Breast epithelium (tissue), 4 donors: ENCODE results near the gene VPS26A. TPM values are rescaled to one million over a fixed set of nuclear protein-coding genes. Genes with fewer than 3 reads are reported as not detected.

Experiments used
- DNase-seq, 2 donors: peaks; one replicate each; pipeline ENCODE4 v3.0.0-alpha.2; 2019; ENCODE audit warnings: low spot score in 2 of 2
- H3K27ac ChIP-seq, 2 donors: fragments of 200-600 bp; sonication (generic) in 1 of 2; one replicate each; pipeline ENCODE4 v1.5.1; 2016 to 2019; ENCODE audit warnings: mild to moderate bottlenecking in 1 of 2
- H3K27me3 ChIP-seq, 2 donors: fragments of 200-600 bp; sonication (generic) in 1 of 2; one replicate each; pipeline versions ENCODE4 v1.5.1 to v1.6.0; 2017 to 2019; ENCODE audit warnings: control low read depth in 1 of 2, mild to moderate bottlenecking in 1 of 2
- H3K36me3 ChIP-seq: fragments of 200-600 bp; one replicate; pipeline ENCODE4 v1.5.1; 2019
- H3K4me1 ChIP-seq, 2 donors: fragments of 200-600 bp; sonication (generic); one replicate each; pipeline ENCODE4 v1.5.1; 2016 to 2019; ENCODE audit warnings: control low read depth in 1 of 2
- H3K4me3 ChIP-seq, 3 donors: fragments of 200-600 bp; sonication (generic); 1 replicate in 2 of 3; 2 replicates in 1 of 3; pipeline ENCODE4 v1.5.1; 2016 to 2019; ENCODE audit warnings: mild to moderate bottlenecking in 3 of 3, moderate library complexity in 2 of 3
- H3K9me3 ChIP-seq, 2 donors: fragments of 200-600 bp; sonication (generic) in 1 of 2; one replicate each; pipeline ENCODE4 v1.5.1; 2016 to 2019; ENCODE audit warnings: control low read depth in 1 of 2
- POLR2A ChIP-seq: fragments of 450-650 bp; IDR thresholded peaks from one replicate; pipeline ENCODE4 v1.6.1; 2016; ENCODE audit warnings: antibody characterized with exemption, mild to moderate bottlenecking, moderate library complexity
- POLR2AphosphoS5 ChIP-seq, 3 donors: sonication (generic); formaldehyde crosslinking; IDR thresholded peaks; one replicate each; pipeline ENCODE4 v1.6.1; 2017; ENCODE audit warnings: antibody characterized with exemption in 3 of 3
- intact Hi-C: fragments of 100-400 bp; cut with DNase I; formaldehyde crosslinking; loops from one replicate; pipeline ENCODE4 v1.15.1; 2023; ENCODE audit warnings: low total_unique reads
- total RNA-seq, 3 donors: library from RNA; depleted of rRNA; stranded (reverse); fragments of >200 nt; gene quantifications; one replicate each; pipeline ENCODE4 v1.1.0, GENCODE V29; 2016
- TF ChIP-seq, protein P1 (sequence below), 3 donors: fragments of 450-650 bp; IDR thresholded peaks; one replicate each; pipeline ENCODE4 v1.5.1; 2016 to 2017; ENCODE audit warnings: antibody characterized with exemption in 3 of 3, mild to moderate bottlenecking in 3 of 3, moderate library complexity in 3 of 3

VPS26A gene
- total RNA-seq, 3 donors from 2014 or later, result 32.1 to 56.0 (median 40.8) TPM

DNA sequence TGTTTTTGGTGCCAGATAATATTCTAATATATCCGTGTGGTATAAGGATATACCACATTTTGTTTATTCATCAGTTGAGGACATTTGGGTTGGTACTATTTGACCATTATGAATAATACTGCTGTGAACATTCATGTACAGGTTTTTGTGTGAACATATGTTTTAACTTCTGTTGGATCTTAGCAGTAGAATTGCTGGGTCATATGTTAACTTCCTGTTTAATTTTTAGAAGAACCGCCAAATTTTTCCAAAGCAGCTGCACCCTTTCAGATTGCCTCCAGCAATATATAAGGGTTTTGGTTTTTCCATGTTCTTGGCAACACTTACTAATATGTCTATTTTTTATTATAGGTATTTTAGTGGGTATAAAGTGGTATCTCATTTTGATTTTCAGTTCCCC, 22.8 kb downstream of the VPS26A start:
- intact Hi-C loops, result no loop called here
- no peak for DNase-seq
- H3K27me3 ChIP-seq, result no peaks in the 10 kb centered on the region
- no peak overlapping the region for H3K27ac ChIP-seq
- TF ChIP-seq POLR2AphosphoS5 (IDR thresholded peaks at IDR 0.05) (no peak), POLR2A (no peak)
- TF ChIP-seq, protein P1, sequence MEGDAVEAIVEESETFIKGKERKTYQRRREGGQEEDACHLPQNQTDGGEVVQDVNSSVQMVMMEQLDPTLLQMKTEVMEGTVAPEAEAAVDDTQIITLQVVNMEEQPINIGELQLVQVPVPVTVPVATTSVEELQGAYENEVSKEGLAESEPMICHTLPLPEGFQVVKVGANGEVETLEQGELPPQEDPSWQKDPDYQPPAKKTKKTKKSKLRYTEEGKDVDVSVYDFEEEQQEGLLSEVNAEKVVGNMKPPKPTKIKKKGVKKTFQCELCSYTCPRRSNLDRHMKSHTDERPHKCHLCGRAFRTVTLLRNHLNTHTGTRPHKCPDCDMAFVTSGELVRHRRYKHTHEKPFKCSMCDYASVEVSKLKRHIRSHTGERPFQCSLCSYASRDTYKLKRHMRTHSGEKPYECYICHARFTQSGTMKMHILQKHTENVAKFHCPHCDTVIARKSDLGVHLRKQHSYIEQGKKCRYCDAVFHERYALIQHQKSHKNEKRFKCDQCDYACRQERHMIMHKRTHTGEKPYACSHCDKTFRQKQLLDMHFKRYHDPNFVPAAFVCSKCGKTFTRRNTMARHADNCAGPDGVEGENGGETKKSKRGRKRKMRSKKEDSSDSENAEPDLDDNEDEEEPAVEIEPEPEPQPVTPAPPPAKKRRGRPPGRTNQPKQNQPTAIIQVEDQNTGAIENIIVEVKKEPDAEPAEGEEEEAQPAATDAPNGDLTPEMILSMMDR (IDR thresholded peaks at IDR 0.05), result no peak
- H3K4me3 ChIP-seq, result no peak overlapping the region
- H3K36me3 ChIP-seq, result no peaks in the 10 kb centered on the region
- H3K9me3 ChIP-seq, result no peaks in the 10 kb centered on the region
- no peaks in the 10 kb centered on the region for H3K4me1 ChIP-seq

DNA sequence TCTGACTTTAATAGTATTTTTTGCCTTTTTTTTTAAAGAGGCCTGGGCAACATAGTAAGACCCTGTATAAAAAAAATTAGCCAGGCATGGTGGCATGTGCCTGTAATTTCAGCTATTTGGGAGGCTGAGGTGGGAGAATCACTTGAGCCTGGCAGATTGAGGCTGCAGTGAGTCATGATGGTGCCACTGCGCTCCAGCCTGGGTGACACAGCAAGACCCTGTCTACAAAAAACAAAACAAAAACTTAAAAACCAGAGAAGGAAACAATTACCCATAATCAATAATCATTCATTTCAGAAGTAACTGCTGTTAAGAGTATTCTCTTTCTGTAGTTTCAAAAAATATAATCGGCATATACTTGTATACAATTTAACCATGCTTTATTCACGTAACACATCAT, 28.0 kb downstream of the VPS26A start:
- DNase-seq, result no peak
- no peak overlapping the region for H3K27ac ChIP-seq
- no peaks in the 10 kb centered on the region for H3K4me1 ChIP-seq
- H3K27me3 ChIP-seq, result no peaks in the 10 kb centered on the region
- H3K9me3 ChIP-seq, result no peaks in the 10 kb centered on the region
- no peaks in the 10 kb centered on the region for H3K36me3 ChIP-seq
- no peak overlapping the region for H3K4me3 ChIP-seq
- intact Hi-C loops, result no loop called here
- TF ChIP-seq POLR2A, result no peak
- TF ChIP-seq, protein P1 (IDR thresholded peaks at IDR 0.05), result no peak
- no peak for TF ChIP-seq POLR2AphosphoS5 (IDR thresholded peaks at IDR 0.05)

DNA sequence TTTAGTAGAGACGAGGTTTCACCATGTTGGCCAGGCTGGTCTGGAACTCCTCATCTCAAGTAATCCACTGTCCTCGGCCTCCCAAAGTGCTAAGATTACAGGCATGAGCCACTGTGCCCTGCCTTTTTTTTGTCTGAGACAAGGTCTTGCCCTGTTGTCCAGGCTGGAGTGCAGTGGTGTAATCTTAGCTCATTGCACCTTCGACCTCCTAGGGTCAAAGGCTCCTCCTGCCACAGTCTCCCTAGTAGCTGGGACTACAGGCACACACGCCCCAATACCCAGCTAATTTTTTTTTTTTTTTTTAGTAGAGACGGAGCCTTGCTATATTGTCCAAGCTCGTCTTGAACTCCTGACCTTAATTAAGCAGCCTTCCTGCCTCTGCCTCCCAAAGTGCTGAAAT, 29.2 kb downstream of the VPS26A start:
- Histone ChIP-seq H3K27me3 (no peaks in the 10 kb centered on the region), H3K4me1 (no peaks in the 10 kb centered on the region), H3K27ac (no peak overlapping the region), H3K4me3 (no peak overlapping the region), H3K36me3 (no peaks in the 10 kb centered on the region), H3K9me3 (no peaks in the 10 kb centered on the region)
- DNase-seq, result no peak
- intact Hi-C loops, result no loop called here
- TF ChIP-seq POLR2AphosphoS5 (IDR thresholded peaks at IDR 0.05) (no peak), POLR2A (no peak)
- TF ChIP-seq, protein P1 (IDR thresholded peaks at IDR 0.05), result no peak

DNA sequence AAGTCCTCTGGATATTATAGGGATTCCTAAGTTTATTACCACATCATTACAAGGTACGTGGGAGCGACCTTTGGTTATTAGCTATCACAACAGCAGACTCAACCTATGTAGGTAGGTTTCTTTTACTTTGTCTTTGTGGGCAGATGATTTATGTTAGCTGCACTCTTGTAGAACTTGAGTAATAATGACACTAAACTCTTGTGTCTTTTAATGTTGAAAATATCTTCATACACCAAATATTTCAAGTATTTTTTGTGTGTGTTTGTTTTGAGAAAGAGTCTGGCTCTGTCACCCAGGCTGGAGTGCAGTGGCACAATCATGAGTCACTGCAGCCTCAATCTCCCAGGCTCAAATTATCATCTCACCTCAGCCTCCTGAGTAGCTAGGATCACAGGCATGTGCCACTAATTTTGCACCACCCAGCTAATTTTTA, 36.8 kb downstream of the VPS26A start:
- Histone ChIP-seq H3K4me1 (no peaks in the 10 kb centered on the region), H3K4me3 (no peak overlapping the region), H3K36me3 (no peaks in the 10 kb centered on the region), H3K9me3 (no peaks in the 10 kb centered on the region), H3K27ac (no peak overlapping the region), H3K27me3 (no peaks in the 10 kb centered on the region)
- DNase-seq, result no peak
- TF ChIP-seq POLR2AphosphoS5 (IDR thresholded peaks at IDR 0.05), result no peak
- TF ChIP-seq, protein P1 (IDR thresholded peaks at IDR 0.05), result no peak
- TF ChIP-seq POLR2A, result no peak
- intact Hi-C loops, result no loop called here

DNA sequence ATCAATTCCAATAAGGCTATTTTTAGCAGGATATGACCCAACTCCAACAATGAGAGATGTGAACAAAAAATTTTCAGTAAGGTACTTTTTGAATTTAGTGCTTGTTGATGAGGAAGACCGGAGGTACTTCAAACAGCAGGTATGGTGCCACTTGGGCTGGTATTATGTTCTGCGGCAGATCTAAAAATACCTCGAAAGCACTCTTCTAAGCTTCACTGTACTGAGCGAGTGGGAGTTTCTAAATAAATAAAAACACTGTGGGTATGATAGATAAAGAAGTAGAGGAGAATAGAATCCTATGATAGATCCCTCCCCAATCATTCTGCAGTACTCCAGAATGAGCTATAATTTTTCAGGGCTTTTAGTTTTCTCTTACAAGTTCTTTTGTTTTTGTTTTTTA, 44.5 kb downstream of the VPS26A start:
- H3K9me3 ChIP-seq, result no peaks in the 10 kb centered on the region
- intact Hi-C loops, result no loop called here
- no peaks in the 10 kb centered on the region for H3K4me1 ChIP-seq
- H3K4me3 ChIP-seq, result no peak overlapping the region
- TF ChIP-seq POLR2AphosphoS5 (IDR thresholded peaks at IDR 0.05) (no peak), POLR2A (no peak)
- TF ChIP-seq, protein P1 (IDR thresholded peaks at IDR 0.05), result no peak
- H3K27me3 ChIP-seq, result no peaks in the 10 kb centered on the region
- H3K36me3 ChIP-seq, result peaks cover 10% of the 10 kb centered on the region
- no peak overlapping the region for H3K27ac ChIP-seq
- no peak for DNase-seq
